Measurements from ENCODE around the gene GRB2. TPM values are rescaled to one million over a fixed set of nuclear protein-coding genes. Genes with fewer than 3 reads are reported as not detected.

GRB2 gene
- total RNA-seq, 2 donors from 2014 or later, result 88.3 to 95.7 TPM

GRCh38 chr17:75411328-75412067, 6.0 kb upstream of the GRB2 start:
- intact Hi-C loops (cut with DNase I), result loop anchor here (5.0 kb wide), 1 partner anchor 139 kb away; the partner anchor contains the start of gene MIF4GD

GRCh38 chr17:75410141-75410540, 4.7 kb upstream of the GRB2 start:
- intact Hi-C loops (cut with DNase I), result loop anchor here (5.0 kb wide), 1 partner anchor 138 kb away; the partner anchor contains the start of gene MIF4GD
- H3K4me1 ChIP-seq (replicated peaks), result no peaks in the 10 kb centered on the region
- DNase-seq (ENCODE audit: low spot score), result no peak
- no peaks in the 10 kb centered on the region for H3K36me3 ChIP-seq
- TF ChIP-seq POLR2A (IDR thresholded peaks at IDR 0.05) (no peak), POLR2AphosphoS5 (IDR thresholded peaks at IDR 0.05) (no peak), CTCF (IDR thresholded peaks at IDR 0.05) (no peak)
- H3K27ac ChIP-seq, result no peak overlapping the region
- H3K9me3 ChIP-seq, result no peaks in the 10 kb centered on the region
- H3K4me3 ChIP-seq, result no peak overlapping the region
- no peaks in the 10 kb centered on the region for H3K27me3 ChIP-seq (replicated peaks; ENCODE audit: insufficient read depth)
- WGBS, result 86% methylated on average over 4 of the region's 4 CpGs

More at GRCh38 chr17:75411328-75412067, 6.0 kb upstream of the GRB2 start:
- Histone ChIP-seq H3K4me1 (replicated peaks) (no peaks in the 10 kb centered on the region), H3K9me3 (no peaks in the 10 kb centered on the region), H3K27me3 (replicated peaks; ENCODE audit: insufficient read depth) (no peaks in the 10 kb centered on the region), H3K4me3 (no peak overlapping the region), H3K36me3 (no peaks in the 10 kb centered on the region), H3K27ac (no peak overlapping the region)
- no peak for DNase-seq (ENCODE audit: low spot score)
- 88% methylated on average over 5 of the region's 5 CpGs for WGBS
- no peak for TF ChIP-seq CTCF (IDR thresholded peaks at IDR 0.05)
- no peak for TF ChIP-seq POLR2AphosphoS5 (IDR thresholded peaks at IDR 0.05)
- TF ChIP-seq POLR2A (IDR thresholded peaks at IDR 0.05), result no peak

- Histone ChIP-seq H3K27me3 (replicated peaks; ENCODE audit: insufficient read depth) (no peaks in the 10 kb centered on the region), H3K27ac (no peak overlapping the region), H3K36me3 (no peaks in the 10 kb centered on the region), H3K9me3 (no peaks in the 10 kb centered on the region), H3K4me1 (replicated peaks) (no peaks in the 10 kb centered on the region), H3K4me3 (no peak overlapping the region)
- intact Hi-C loops (cut with DNase I), result no loop called here
- no peak for DNase-seq (ENCODE audit: low spot score)
- TF ChIP-seq CTCF (IDR thresholded peaks at IDR 0.05) (no peak), POLR2A (IDR thresholded peaks at IDR 0.05) (no peak), POLR2AphosphoS5 (IDR thresholded peaks at IDR 0.05) (no peak)
- WGBS, result 85% methylated on average over 2 of the region's 2 CpGs
These were observed 2.3 kb upstream of the GRB2 start for GRCh38 chr17:75407655-75408352.

GRCh38 chr17:75406222-75406615, 741 bp upstream of the GRB2 start:
- intact Hi-C loops (cut with DNase I), result no loop called here
- DNase-seq (ENCODE audit: low spot score), result no peak
- WGBS, result 7% methylated on average over 9 of the region's 9 CpGs

More at GRCh38 chr17:75406222-75406615, 741 bp upstream of the GRB2 start:
- peak overlapping the region; percentile 78 to 84 for H3K4me3 ChIP-seq
- H3K4me1 ChIP-seq (replicated peaks), result no peaks in the 10 kb centered on the region
- H3K9me3 ChIP-seq, result no peaks in the 10 kb centered on the region
- no peaks in the 10 kb centered on the region for H3K36me3 ChIP-seq
- peak overlapping the region in 1 of 2 donors; percentile 82 for H3K27ac ChIP-seq
- no peaks in the 10 kb centered on the region for H3K27me3 ChIP-seq (replicated peaks; ENCODE audit: insufficient read depth)
- TF ChIP-seq POLR2AphosphoS5 (IDR thresholded peaks at IDR 0.05) (no peak), CTCF (IDR thresholded peaks at IDR 0.05) (no peak), POLR2A (IDR thresholded peaks at IDR 0.05) (no peak)

Measured in prostate gland (tissue), 2 donors.